ENCODE data around the gene NUP42. TPM values are rescaled to one million over a fixed set of nuclear protein-coding genes. Genes with fewer than 3 reads are reported as not detected.

NUP42 gene
- total RNA-seq, 1 donor from 2014 or later = 36.9 TPM

DNA sequence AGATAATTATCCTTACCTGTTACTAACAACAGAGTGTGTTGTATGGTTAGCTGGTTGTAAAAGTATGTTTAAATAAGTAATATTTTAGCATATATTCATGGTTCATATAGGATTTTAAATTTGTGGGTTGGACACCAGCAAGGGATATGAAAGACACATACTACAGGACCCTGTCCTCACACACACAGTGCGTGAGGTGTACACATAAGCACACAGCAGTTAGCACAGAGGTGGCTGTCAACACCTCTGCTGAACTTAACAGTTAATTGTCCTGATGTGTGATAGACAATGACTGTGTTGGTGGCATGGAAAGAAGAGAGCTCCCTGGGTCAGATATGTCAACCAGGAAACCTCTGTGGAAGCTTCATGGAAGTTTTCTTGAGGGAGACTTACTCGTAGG, 23.3 kb upstream of the NUP42 start:
- DNase-seq (ENCODE audit: low read depth) (no peak), FAIRE-seq (no peak)
- Histone ChIP-seq H4K20me1 (ENCODE audit: insufficient read depth, low read length) (no peaks in the 10 kb centered on the region), H3K4me2 (ENCODE audit: low read length) (no peak overlapping the region), H3K9me3 (ENCODE audit: insufficient read depth, low read depth, low read length) (no peaks in the 10 kb centered on the region), H3K27ac (ENCODE audit: low read depth, low read length) (no peak overlapping the region), H3K27me3 (ENCODE audit: insufficient read depth, low read length) (no peaks in the 10 kb centered on the region), H2AFZ (ENCODE audit: low read depth, low read length) (no peak overlapping the region), H3K4me1 (ENCODE audit: insufficient read depth, low read length) (no peaks in the 10 kb centered on the region), H3K9ac (ENCODE audit: low read length) (no peak overlapping the region), H3K36me3 (ENCODE audit: insufficient read depth, low read length) (no peaks in the 10 kb centered on the region), H3K4me3 (ENCODE audit: insufficient read depth, low read depth, low read length) (no peak overlapping the region), H3K79me2 (ENCODE audit: insufficient read depth, low read length) (no peaks in the 10 kb centered on the region)
- H3K27ac Mint-ChIP-seq (ENCODE audit: unreplicated experiment) = no peak overlapping the region
- H3K9me3 Mint-ChIP-seq (ENCODE audit: unreplicated experiment) = no peaks in the 10 kb centered on the region
- H3K27me3 Mint-ChIP-seq (ENCODE audit: low read depth, unreplicated experiment) = no peaks in the 10 kb centered on the region
- no peaks in the 10 kb centered on the region for H3K4me1 Mint-ChIP-seq (ENCODE audit: low read depth, unreplicated experiment)
- TF ChIP-seq EZH2 (IDR thresholded peaks at IDR 0.05; ENCODE audit: insufficient read depth, low read length) = no peak
- TF ChIP-seq CTCF (IDR thresholded peaks at IDR 0.05; ENCODE audit: insufficient read depth, low read depth, low read length) = no peak
- H3K36me3 Mint-ChIP-seq (ENCODE audit: low read depth, unreplicated experiment) = peaks cover 8% of the 10 kb centered on the region
- no peak overlapping the region for H3K4me3 Mint-ChIP-seq (ENCODE audit: unreplicated experiment)

DNA sequence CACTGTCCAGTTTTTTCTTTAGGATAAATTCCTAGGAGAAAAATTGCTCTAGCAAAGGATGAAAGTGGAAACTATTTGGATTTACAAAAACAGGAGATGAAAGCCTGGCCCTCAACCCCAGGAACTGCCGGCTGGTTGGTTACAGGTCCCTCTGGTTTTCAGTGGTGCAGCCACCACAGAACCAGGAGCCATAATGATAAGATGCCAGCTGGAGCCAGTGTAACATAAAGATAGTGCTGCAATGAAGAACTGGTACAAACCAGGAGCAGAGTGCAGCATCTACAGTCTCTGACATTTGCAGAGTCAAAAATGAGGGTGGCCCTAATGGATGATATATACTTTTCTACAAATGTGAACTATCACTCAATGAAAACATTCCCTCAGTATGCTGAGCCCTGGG, 20.4 kb upstream of the NUP42 start:
- Histone ChIP-seq H3K27me3 (ENCODE audit: insufficient read depth, low read length) (no peaks in the 10 kb centered on the region), H3K79me2 (ENCODE audit: insufficient read depth, low read length) (no peaks in the 10 kb centered on the region), H3K9me3 (ENCODE audit: insufficient read depth, low read depth, low read length) (no peaks in the 10 kb centered on the region), H3K4me1 (ENCODE audit: insufficient read depth, low read length) (no peaks in the 10 kb centered on the region), H4K20me1 (ENCODE audit: insufficient read depth, low read length) (no peaks in the 10 kb centered on the region), H3K4me2 (ENCODE audit: low read length) (no peak overlapping the region), H3K36me3 (ENCODE audit: insufficient read depth, low read length) (no peaks in the 10 kb centered on the region), H3K4me3 (ENCODE audit: insufficient read depth, low read depth, low read length) (no peak overlapping the region), H2AFZ (ENCODE audit: low read depth, low read length) (no peak overlapping the region), H3K27ac (ENCODE audit: low read depth, low read length) (no peak overlapping the region), H3K9ac (ENCODE audit: low read length) (no peak overlapping the region)
- H3K27ac Mint-ChIP-seq (ENCODE audit: unreplicated experiment) = no peak overlapping the region
- DNase-seq (ENCODE audit: low read depth) (no peak), FAIRE-seq (no peak)
- H3K27me3 Mint-ChIP-seq (ENCODE audit: low read depth, unreplicated experiment) = no peaks in the 10 kb centered on the region
- H3K9me3 Mint-ChIP-seq (ENCODE audit: unreplicated experiment) = no peaks in the 10 kb centered on the region
- TF ChIP-seq EZH2 (IDR thresholded peaks at IDR 0.05; ENCODE audit: insufficient read depth, low read length) (no peak), CTCF (IDR thresholded peaks at IDR 0.05; ENCODE audit: insufficient read depth, low read depth, low read length) (no peak)
- no peaks in the 10 kb centered on the region for H3K4me1 Mint-ChIP-seq (ENCODE audit: low read depth, unreplicated experiment)
- no peak overlapping the region for H3K4me3 Mint-ChIP-seq (ENCODE audit: unreplicated experiment)
- H3K36me3 Mint-ChIP-seq (ENCODE audit: low read depth, unreplicated experiment) = peaks cover 8% of the 10 kb centered on the region

- Mint-ChIP-seq H3K36me3 (ENCODE audit: low read depth, unreplicated experiment) (peaks cover 3% of the 10 kb centered on the region), H3K4me3 (ENCODE audit: unreplicated experiment) (no peak overlapping the region), H3K9me3 (ENCODE audit: unreplicated experiment) (no peaks in the 10 kb centered on the region), H3K27me3 (ENCODE audit: low read depth, unreplicated experiment) (no peaks in the 10 kb centered on the region), H3K4me1 (ENCODE audit: low read depth, unreplicated experiment) (no peaks in the 10 kb centered on the region), H3K27ac (ENCODE audit: unreplicated experiment) (no peak overlapping the region)
- Histone ChIP-seq H2AFZ (ENCODE audit: low read depth, low read length) (no peak overlapping the region), H3K79me2 (ENCODE audit: insufficient read depth, low read length) (no peaks in the 10 kb centered on the region), H3K4me2 (ENCODE audit: low read length) (no peak overlapping the region), H3K36me3 (ENCODE audit: insufficient read depth, low read length) (peaks cover 3% of the 10 kb centered on the region), H3K27me3 (ENCODE audit: insufficient read depth, low read length) (no peaks in the 10 kb centered on the region), H3K9ac (ENCODE audit: low read length) (no peak overlapping the region), H3K9me3 (ENCODE audit: insufficient read depth, low read depth, low read length) (no peaks in the 10 kb centered on the region), H3K27ac (ENCODE audit: low read depth, low read length) (no peak overlapping the region), H3K4me3 (ENCODE audit: insufficient read depth, low read depth, low read length) (no peak overlapping the region), H4K20me1 (ENCODE audit: insufficient read depth, low read length) (no peaks in the 10 kb centered on the region), H3K4me1 (ENCODE audit: insufficient read depth, low read length) (no peaks in the 10 kb centered on the region)
- DNase-seq (ENCODE audit: low read depth) (no peak), FAIRE-seq (no peak)
- TF ChIP-seq EZH2 (IDR thresholded peaks at IDR 0.05; ENCODE audit: insufficient read depth, low read length) (no peak), CTCF (IDR thresholded peaks at IDR 0.05; ENCODE audit: insufficient read depth, low read depth, low read length) (no peak)
Measured at GRCh38 chr7:23164846-23165245, 17.0 kb upstream of the NUP42 start.
